ENCODE results near the gene PPP4C.

PPP4C gene

DNA sequence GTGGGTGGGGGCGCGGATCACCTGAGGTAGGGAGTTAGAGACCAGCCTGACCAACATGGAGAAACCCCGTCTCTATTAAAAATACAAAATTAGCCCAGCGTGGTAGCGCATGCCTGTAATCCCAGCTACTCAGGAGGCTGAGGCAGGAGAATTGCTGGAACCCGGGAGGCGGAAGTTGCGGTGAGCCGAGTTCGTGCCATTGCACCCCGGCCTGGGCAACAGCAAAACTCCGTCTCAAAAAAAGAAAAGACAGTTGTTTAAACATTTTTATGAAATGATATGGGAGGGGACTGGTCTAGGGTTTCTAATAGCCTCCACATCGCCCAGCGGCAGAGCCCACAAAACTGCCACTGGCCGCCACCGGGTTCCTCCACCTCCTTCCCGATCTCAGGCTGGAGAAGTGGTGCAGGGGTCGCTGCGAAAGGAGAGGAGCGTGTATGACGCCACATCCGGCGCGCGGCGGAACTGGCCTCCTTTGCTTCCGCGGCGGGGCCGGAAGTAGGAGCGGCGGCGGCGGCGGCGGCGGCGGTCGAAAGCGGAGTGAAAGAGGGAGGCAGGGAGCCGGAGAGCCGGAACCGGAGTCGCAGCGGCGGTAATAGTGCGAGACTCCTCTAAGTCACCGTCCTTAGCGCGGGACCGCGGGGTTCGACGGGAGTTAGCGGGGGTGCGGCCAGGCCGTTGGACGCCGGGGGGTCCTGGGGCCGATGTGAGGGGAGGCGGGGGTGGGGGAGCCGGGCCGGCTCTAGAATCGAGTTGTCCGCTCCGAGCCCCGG is at the start of gene PPP4C:
Gene PPP4C, plus strand, starts transcription at position 492 of the 773 bp plus-strand sequence. CDS start 384 bp downstream, outside the sequence.
- TF ChIP-seq, protein P1, sequence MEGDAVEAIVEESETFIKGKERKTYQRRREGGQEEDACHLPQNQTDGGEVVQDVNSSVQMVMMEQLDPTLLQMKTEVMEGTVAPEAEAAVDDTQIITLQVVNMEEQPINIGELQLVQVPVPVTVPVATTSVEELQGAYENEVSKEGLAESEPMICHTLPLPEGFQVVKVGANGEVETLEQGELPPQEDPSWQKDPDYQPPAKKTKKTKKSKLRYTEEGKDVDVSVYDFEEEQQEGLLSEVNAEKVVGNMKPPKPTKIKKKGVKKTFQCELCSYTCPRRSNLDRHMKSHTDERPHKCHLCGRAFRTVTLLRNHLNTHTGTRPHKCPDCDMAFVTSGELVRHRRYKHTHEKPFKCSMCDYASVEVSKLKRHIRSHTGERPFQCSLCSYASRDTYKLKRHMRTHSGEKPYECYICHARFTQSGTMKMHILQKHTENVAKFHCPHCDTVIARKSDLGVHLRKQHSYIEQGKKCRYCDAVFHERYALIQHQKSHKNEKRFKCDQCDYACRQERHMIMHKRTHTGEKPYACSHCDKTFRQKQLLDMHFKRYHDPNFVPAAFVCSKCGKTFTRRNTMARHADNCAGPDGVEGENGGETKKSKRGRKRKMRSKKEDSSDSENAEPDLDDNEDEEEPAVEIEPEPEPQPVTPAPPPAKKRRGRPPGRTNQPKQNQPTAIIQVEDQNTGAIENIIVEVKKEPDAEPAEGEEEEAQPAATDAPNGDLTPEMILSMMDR (conservative IDR thresholded peaks at IDR 0.05; ENCODE audit: low read depth, low read length): no peak
- no peak for DNase-seq (ENCODE audit: low read depth)
- H3K4me3 ChIP-seq (ENCODE audit: low read length): peak within 1 kb of the TSS; percentile 94

- DNase-seq (ENCODE audit: low read depth): no peak
- H3K4me3 ChIP-seq (ENCODE audit: low read length): no peak overlapping the region
- TF ChIP-seq, protein P1 (conservative IDR thresholded peaks at IDR 0.05; ENCODE audit: low read depth, low read length): no peak
These were observed 49.3 kb upstream of the PPP4C start for GRCh38 chr16:30026449-30026848.

GRCh38 chr16:30027588-30028437 is 48.0 kb upstream of the PPP4C start:
- H3K4me3 ChIP-seq (ENCODE audit: low read length): no peak overlapping the region
- TF ChIP-seq, protein P1 (conservative IDR thresholded peaks at IDR 0.05; ENCODE audit: low read depth, low read length): no peak
- DNase-seq (ENCODE audit: low read depth): no peak

DNA sequence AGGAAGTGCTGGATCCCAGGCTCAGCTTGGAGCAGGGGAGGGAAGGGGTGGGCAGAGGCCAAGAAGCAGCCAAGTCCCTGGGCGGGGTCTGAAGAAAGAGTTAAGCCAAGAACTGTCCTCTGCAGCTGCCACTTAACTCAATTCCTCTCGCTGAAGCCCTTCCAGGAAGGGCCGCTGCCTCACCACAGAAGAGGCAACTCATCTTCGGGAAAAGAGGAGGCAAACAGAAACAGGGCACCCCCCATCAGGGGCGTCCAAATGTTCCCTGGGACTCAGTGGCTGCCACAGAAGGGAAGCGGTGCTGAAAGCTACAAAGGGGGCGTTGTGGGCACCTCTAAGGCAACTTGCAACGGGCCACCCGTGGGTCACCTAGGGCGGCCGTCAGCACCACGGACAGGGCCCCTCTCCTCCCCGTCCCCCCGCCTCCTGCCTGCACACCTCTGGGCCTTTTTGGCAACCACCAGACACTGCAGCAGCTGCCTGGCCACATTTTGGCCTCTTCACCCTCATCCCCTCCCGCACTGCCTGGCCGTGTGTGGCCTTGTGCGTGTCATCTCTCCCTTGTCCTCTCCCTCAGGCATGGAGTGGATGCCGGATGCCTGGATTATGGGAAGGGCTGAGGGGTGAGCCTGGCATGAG is 47.2 kb upstream of the PPP4C start:
- no peak for DNase-seq (ENCODE audit: low read depth)
- H3K4me3 ChIP-seq (ENCODE audit: low read length): no peak overlapping the region
- TF ChIP-seq, protein P1 (conservative IDR thresholded peaks at IDR 0.05; ENCODE audit: low read depth, low read length): no peak

DNA sequence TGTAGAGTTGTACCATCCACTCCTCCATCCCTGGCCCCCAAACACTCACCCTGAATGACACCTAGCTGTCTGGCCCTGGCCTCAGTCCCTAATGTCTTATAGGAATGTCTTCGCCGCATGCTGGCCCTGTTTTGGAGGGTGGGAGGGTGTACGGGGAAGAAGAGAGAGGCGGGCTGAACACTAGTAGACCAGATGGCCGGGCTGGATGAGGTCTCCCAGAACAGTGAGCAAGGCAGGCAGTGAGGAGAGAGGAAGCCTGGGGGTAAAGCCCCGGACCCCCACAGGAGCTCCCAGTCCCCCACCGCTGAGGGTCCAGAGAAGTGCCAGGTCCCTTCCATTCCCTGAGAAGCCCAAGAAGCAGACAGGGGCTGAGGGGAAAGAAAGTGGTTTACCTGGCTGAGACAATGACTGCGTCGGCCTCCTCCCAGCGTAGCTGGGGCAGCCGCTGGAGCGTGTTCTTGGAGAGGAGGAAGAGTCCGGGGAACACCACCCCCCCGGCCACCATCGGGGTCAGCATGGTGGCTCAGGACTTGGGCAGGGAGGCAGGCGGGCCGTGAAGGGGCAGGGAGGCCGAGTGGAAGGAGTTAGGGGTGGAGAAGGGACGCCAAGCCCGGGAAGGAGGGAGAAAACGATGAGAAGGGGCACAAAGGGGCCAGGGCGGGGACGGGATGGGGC is 45.6 kb upstream of the PPP4C start:
- TF ChIP-seq, protein P1 (conservative IDR thresholded peaks at IDR 0.05; ENCODE audit: low read depth, low read length): no peak
- DNase-seq (ENCODE audit: low read depth): no peak
- H3K4me3 ChIP-seq (ENCODE audit: low read length): no peak overlapping the region

DNA sequence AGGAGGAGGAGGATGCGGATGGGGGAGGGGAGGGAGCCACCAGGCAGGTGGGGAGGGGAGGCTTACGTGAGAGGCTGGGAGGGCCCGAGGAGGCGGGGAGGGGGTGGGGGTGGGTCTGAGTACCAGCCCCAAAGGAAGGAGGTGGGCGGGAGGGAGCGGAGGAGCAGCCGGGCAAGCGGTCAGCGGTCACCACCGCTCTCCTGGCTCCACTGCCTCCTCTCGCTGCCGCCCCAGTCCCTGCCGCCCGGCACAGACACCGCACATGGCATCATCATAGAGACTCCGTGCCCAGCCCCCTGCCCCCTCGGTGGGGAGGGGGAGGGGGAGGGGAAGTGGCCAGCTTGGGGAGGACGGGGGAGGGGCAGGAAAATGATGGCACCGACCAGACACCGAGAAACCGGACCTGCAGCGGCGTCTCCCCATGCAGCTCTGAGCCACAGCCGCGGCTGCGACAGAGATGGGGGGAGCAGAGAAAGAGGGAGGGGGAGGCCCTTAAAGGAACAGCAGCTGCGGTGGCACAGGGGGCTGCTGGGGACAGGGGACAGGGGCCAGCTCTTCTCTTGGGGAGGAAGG is 44.9 kb upstream of the PPP4C start, which contains the start of gene TLCD3B:
Gene TLCD3B, minus strand, starts transcription at position 431 of the 573 bp plus-strand sequence. CDS start 744 bp downstream, outside the sequence.
- no peak for DNase-seq (ENCODE audit: low read depth)
- no peak within 1 kb of the TSS for H3K4me3 ChIP-seq (ENCODE audit: low read length)
- TF ChIP-seq, protein P1 (conservative IDR thresholded peaks at IDR 0.05; ENCODE audit: low read depth, low read length): no peak
